Measurements from ENCODE around the gene GPR146.

GRCh38 chr7:1012004-1012715 is 32.2 kb upstream of the GPR146 start:
- TF ChIP-seq POLR2A (IDR thresholded peaks at IDR 0.05) (no peak), CTCF (IDR thresholded peaks at IDR 0.05 in 8 of 11, conservative IDR thresholded peaks at IDR 0.05 in 3 of 11) (no peak), POLR2AphosphoS5 (IDR thresholded peaks at IDR 0.05) (no peak)
